Eye (tissue), 1 donor: Measurements from ENCODE around the gene RRM2.

Experiments
- DNase-seq: peaks from one replicate; pipeline ENCODE4 v3.0.0-alpha.2; 2015

Gene RRM2

DNA sequence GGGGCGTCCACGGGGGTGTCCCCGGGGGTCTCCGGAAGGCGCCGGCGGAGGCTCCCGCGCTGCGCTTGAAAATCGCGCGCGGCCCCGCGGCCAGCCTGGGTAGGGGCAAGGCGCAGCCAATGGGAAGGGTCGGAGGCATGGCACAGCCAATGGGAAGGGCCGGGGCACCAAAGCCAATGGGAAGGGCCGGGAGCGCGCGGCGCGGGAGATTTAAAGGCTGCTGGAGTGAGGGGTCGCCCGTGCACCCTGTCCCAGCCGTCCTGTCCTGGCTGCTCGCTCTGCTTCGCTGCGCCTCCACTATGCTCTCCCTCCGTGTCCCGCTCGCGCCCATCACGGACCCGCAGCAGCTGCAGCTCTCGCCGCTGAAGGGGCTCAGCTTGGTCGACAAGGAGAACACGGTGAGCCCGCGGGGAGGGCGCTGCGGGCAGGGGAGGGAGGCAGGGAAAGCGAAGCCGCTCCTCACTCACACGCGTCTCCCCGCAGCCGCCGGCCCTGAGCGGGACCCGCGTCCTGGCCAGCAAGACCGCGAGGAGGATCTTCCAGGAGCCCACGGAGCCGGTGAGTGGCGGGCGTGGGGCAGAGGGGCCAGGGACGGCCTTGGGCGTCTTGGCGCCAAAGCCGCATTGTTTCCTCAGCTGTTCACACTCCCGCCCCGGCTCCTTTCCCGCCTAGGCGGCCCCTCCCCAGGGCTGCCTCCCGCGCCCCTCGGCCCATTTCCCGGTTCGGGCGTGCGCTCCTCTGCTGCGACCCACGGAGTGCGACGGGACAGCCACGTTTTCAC, at the start of gene RRM2:
TSS of gene RRM2 (plus strand) at position 240 of the 781 bp plus-strand sequence. CDS start at position 300, 60 bp downstream.
- peak; percentile 98 for DNase-seq

DNA sequence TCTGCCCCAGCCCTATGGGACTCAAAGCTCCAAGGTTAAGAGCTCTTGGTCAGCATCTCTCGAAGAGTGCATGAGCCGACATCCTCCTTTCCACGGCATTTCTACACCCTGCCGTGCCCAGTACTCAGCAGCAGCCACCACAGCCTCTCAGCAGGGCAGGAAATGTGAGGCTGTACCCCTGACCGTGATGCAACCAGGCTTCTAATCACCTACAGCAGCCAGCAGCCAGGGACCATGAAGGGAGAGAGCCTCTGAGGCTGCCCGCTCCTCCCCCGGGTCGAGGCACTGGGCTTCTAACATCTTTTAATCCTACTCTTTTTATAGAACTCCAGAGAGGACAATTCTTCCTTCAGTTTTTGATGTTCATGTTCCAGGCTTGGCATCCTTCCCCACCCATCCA, 48.8 kb upstream of the RRM2 start:
- DNase-seq = no peak

DNA sequence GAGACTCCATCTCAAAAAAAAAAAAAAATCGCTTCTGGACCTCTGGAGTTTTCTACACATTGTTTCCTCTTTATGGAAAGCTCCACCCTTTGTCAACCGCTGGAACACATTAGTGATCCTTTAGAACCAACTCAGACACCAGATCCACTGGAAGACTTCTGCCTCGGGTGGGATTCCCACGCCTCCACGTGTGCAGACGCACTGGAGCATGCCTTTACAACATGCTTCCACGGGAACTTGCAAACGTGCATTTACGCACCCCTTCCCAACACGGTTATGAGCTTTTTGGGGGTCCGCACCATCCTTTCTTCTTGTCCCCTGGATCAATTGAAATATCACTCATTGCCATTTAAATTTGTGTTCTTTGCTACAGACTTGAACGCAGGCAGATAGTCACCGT, 47.4 kb upstream of the RRM2 start:
- no peak for DNase-seq

DNA sequence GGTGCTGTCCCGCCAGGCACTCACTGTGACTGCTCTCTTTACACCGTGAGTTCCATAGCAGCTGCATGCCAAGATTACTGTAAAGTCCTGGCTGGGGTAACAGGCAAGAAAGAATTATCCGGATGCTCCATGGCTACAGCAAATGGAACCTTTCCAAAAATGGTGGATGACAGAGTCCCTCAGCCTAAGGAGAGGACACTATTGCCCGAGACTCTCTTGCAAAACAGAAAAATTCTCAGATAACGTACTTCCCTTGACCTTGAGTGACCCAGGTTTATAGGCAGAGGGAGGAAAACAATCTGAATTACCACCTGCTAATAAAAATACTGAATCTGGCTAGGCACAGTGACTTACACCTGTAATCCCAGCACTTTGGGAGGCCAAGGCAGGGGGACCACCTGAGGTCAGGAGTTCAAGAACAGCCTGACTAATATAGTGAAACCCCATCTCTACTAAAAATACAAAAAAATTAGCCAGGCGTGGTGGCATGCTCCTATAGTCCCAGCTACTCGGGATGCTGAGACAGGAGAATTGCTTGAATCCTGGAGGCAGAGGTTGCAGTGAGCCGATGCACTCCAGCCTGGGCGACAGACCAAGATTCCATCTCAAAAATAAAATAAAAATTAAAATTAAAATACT, 46.8 kb upstream of the RRM2 start:
- DNase-seq = no peak

DNA sequence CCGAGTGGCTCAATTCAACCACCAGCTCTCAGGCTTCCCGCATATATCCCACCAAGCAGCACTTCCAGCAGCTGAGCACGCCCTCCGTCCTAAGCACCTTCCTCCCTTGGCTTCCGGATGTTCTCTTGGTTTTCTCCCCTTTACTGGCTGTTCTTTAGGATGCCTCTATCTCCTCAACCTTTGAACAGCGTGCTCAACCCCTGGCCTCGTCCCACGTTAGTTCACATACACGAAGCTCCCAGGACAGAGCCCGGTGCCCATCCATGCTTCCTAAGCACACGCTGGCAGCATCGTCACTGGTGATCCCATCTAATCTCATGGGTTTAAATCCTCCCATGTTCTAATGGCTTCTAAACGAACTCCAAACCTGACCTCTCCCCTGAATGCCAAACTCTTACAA, 46.0 kb upstream of the RRM2 start:
- DNase-seq = no peak

DNA sequence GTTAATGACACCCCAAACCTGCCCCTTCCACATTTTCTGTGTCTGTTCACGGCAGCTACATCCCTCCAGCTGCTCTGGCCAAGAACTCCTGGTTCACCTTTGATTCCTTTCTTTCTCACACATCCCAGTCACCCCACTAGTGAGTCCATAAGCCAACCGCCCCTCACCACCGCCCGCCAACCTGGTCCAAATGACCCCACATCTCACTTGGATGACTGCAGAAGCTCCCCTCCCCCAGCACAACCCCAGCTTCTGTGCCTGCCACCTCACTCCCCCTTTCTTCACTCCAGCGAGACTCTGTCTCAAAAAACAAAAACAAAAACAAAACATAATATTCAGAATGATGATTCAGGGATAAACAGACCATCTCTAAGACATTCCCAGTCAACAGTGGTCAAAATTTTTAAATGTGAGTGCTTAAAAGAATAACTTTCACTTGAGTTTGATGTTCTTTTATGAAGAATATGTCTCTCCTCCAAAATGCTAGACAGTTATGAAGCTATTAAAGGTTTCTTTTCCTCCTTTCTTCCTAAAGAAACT, 45.5 kb upstream of the RRM2 start:
- no peak for DNase-seq

DNA sequence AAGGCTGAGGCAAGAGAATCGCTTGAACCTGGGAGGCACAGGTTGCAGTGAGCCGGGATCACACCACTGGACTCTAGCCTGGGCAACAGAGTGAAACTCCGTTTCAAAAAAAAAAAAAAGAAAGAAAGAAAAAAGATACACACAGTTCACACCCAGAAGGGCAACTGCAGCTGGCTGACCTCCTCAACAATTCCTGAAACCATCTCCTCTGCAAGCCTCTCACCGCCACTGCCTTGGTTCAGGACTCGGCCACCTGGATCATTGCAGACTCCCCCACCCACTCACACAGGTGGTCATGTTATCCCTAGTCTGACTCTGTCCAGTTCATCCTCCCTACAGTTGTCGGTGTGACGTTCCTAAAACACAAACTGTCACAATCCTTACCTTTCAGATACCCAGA, 44.5 kb upstream of the RRM2 start:
- no peak for DNase-seq

DNA sequence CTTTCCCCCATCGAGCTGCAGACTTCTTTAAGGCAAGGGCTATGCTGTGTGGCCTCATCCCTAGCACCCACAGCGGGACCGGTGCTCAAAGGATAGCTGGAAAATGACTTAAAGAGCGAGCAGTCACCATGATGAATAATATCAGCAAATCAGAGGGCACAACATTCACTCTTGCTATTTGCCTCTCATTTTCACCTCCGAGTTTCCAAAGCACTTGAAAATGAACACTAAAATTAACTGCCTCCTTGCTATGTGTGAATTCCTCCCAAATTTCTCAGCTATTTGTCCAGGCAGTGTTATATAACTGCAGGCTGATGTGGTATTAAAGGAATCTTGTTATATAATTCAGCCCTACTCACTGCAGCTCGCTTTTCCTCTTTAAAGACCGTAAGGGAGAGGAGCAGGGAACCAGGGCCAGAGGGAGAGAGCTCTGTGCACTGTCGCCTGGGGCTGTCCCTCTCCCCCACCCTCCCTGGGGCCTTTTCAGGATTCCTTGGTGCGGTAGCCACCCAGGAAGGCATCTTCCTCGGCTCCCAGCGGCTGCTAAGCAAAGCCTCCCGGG, 43.8 kb upstream of the RRM2 start:
- no peak for DNase-seq

DNA sequence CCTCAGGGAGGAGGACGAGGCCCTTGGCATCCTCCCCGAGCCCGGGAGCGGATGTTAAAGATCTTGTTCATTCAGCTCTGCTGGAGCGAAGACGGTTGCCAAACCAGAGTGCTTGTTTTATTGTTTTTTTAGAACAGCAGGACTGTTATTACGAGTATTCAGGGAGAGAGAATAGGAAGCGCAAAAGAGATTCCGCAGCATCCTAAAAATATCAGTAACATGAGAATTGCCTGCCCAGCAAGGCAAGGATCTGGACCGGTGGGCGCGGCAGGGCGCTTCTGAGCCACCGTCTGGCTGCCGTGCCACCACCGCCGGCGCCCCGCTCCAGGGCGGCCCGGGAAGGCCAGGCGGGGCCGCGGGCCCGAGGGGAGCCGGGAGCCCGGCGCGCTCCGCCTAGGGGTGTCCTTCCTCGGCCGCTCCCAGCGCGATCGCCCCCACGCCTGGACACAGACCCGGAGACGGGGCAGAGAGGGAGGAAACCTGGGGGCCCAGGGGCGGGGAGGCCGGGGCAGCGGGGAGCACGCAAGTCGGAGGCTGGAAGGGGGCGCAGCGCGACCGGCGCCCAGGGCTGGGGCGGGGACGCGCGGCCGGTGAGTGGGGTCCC, 43.2 kb upstream of the RRM2 start:
- DNase-seq = peak; percentile 75

DNA sequence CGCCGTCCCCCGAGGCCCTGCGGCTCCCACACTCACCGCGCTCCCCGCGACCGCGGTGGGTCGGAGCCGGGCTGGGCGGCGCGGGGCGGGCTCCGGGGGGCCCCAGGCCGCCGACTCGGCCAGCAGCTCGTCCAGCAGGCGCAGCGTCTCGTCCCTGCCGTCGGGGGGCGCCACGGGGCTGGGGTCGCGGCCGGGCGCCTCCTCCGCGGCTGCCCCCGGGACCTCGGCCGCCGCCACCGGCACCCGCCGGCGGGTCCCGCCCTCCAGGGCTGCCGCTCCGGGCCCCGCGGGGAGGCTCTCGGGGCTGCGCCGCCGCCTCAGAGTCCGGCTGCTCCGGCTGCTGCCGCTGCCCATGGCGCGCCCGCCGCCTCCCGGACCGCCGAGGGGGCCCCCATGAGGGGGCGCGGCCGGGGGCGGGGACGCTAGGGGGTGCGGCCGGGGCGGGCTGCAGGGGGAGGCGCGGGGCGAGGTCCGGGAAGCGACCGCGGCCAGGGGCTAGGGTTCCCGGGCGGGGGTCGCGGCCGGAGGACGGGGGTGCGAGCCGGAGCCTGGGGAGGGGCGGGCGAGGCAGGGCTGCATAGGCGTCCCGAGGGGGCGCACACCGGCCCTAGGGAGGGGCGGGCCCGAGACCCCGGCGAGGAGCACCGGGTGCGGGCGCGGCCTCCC, 42.5 kb upstream of the RRM2 start, which contains the start of gene CYS1:
TSS of gene CYS1 (minus strand) at position 542 of the 666 bp plus-strand sequence. CDS start at position 354, 188 bp downstream.
- DNase-seq = peak; percentile 56

DNA sequence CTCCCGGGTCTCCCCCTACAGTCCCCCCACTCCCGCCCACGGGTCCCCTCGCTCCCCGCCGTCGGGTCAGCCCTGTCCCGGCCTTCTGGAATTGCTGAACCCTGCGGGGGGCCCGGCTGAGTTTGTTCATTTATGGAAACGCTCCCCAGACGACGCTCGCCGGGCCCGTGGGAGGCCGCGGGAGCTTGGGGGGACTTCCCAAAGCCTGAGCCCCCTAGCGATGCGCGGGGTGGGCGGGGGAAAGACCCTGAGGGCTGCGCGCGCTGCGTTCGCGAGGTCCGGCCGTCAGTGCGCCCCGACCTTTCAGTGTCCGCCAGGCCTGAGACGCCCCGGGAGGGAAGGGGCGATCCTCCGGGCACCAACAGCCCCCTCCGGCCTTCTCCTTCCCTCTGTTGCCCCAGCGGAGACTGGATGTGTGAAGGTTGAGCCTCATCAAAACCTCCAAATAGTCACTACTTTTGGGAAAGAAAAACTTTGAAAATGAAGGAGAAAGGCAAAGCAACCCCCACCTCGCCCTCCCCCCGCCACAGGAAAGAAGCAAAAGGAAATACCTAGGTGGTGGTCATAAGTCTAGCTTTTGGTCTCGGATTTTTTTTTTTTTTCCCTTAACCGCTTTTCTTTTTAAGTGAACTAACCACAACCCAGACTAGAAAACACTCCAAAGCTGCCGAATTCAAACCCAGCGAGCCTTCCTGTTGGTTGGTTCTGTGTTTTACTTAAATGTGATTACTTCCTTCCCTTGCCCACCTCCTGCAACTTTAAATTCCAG, 41.8 kb upstream of the RRM2 start:
- DNase-seq = peak; percentile 63

DNA sequence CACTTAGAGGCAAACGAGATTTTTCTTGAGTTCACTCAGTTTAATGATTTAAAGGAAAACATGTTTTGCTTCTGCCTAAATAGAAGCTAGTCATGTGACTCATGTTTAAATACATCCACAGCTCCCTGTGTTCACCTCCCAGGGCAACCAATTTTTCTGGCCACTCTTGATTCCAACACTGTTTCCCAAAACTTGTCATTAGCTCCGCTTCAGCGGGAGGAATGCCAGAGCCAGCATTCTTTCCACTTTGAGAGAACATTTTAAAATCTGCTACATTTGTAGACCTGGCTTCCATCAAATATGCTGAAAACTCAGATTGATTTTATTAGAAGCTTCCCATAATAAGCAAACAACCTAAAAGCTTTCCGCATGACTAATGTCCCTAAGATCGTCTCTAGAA, 39.5 kb upstream of the RRM2 start:
- no peak for DNase-seq

DNA sequence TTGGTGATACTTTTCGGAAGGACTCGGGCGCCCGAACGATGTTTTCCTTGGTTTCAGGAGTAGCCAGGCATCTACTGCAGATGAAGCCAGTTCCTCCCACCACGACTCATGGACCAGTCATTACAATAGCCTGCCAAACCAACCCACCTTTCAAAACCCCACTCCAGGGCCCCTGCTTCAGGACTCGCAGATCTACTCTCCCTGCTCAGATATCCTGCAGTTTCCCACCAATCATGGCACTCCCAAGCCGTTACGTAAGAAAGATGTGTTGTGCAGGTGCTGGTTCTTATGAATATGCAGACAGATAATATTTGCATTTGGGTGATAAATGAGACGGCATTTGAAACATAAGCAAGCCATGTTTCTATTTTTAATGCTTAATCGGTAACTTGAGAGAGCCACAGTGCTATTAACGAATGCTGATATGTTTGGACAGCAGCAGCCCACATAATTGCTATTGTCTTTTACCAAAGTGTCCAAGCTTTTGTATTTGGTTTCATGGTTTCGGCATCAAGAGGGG, 38.8 kb upstream of the RRM2 start:
- no peak for DNase-seq

DNA sequence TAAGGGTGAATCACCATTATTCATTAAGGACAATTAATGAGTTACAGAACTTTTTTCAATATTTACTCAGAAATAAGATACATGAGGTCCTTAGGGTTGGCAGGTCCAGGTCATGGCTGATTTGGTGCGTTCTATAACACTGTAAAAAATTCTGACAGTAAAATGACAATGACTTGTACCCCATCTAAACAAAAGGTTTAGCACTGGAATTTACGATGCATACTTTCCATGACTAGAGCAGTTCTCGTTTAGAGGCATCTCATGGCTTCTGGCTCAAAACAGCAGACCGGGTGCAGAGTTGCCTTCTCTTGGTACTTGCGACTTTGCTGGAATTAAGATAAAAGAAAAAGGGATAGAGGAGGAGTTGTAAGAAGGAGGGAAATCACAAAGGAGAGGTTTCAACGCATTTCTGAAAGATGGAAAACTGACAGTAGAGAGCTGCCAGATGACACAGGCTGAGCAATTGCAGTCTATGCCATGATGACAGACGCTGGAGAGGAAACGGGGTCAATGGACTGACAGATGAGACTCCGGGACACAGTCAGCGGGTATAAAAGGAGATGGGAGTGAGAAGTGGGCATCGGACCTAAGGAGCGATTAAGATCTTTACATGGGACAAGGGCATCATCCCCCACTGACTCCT, 38.2 kb upstream of the RRM2 start:
- peak; percentile 55 for DNase-seq

DNA sequence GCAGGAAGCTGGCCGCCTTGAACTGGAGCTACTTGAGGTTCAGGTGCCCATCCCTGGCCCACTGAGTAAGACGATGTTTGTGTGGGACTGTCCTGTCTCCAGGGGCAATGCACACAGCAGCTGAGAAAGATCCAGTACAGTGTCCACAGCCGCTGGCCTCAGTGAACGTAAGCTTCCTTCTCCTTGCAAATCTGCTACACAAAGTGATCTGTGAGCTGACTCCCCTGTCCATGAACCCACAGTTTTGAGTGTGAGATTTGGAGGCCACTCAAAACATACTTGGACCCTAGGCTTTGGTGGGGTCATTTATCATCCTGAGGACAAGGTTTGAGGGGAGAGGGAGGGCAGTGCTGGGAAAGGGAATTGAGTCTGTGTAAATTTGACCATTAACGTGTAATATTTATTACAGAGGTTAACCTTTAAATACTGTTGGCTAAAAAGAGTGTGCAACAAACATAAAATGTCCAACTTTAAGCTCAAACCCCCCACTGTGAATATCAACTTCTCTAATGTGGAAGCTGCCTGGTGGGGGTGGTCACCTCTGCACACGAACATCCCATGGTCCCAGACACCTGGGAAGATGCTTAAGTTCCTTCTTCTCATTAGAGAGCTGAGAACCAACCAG, 37.4 kb upstream of the RRM2 start:
- no peak for DNase-seq

DNA sequence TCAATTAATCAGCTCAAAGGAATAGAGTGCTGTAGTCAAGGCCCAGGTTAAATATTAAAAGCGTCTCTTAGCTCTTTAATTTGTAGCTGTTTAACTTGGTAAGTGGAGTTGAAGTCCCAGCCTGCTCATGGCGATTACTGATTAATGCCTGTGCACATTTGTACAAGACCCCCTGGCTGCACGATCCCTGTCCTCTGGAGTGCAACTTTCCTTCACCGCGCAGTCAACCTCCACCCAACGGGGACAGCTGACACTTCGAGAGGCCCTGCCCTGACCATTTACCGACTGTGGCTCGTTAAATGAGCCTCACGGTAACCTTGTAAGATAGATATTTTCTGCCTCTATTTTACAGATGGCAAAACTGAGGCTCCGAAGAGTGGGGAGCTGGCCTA, 36.9 kb upstream of the RRM2 start:
- no peak for DNase-seq

DNA sequence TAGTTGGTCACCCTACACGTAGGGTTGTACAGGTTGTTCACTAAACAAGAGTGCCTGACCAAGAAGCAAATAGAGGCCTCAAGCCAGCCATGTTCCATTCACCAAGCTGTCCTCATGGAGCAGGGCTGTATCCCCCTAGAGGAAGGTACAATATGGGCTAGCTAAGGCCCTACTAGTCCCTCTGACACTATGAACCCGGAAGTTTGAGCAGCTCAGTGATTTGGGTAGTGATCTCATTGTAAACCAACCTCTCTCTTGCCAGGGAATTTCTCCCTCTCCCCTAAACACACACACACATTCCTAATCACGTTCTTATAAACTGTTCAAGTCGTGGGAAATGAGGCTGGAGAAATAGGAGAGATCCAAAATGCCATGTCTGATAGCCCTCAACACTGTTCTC, 35.6 kb upstream of the RRM2 start:
- no peak for DNase-seq

DNA sequence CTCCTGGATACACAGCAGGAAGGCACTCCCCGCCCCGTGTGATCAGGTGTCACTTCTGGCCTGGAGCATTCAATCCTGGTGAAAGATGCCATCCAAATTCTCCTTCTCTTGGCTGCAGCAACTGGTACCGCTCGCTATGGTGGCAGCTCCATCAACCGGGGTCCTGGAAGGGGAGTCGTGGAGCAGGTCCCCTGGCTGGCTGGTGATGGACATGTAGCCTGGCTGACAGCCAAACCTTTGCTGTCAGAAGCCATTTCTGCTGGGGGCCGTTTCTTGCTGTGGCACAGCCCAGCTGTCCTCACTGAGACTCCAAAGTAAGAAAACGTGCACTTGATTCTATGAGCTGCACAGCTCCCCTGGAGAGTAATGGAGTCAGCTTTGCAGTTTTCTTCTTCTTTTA, 35.2 kb upstream of the RRM2 start:
- DNase-seq = no peak

DNA sequence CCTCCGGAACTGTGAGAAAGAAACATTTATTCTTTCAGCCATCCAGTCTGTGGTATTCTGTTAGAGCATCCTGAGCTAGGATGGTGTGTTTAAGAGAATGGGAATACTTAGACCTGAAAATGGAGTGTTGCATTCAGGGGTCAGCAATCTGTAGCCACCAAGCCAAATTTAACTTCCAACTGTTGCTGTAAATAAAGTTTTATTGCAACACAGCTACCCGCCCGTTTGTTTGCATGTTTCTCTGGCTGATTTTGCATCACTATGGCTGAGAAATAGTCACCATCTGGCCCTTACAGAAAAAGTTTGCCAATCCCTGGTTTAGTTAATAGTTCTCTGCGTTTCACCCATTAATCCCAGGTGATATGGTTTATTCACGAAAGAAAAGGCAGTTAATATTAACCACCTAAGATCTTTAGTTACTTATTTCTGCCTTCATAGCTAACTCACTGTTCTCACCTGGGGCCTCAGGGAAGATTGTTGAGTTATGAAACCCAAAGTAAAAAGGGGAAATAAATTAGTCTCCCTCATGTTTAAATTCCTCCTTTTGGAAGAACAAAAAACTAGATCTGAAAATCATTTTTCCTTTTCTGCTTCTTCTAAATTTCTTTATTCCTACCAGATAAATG, 32.9 kb upstream of the RRM2 start:
- no peak for DNase-seq

DNA sequence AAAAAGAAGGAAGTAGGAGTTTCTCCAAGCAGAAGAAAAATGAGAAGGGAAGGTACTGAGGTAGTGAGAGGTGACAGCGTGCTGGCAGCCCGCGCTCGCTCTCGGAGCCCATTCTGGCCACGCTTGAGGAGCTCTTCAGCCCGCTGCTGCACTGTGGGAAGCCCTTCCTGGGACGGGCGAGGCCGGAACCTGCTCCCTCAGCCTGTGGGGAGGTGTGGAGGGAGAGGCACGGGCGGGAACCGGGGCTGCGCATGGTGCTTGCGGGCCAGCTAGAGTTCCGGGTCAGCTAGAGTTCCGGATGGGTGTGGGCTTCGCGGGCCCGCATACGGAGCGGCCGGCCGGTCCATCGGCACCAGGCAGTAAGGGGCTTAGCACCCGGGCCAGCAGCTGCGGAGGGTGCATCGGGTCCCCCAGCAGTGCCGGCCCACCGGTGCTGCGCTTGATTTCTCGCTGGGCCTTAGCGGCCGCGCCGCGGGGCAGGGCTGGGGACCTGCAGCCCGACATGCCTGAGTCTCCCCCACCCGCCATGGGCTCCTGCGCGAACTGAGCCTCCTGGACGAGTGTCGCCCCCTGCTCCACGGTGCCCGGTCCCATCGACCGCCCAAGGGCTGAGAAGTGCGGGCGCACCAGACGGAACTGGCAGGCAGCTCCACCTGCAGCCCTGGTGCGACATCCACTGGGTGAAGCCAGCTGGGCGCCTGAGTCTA, 31.2 kb upstream of the RRM2 start:
- DNase-seq = no peak
